Memory B cell (primary cell): ENCODE measurements around the gene TEN1.
"Not testable (repeated sequence)": the region's sequence is repeated elsewhere in the genome, so short reads cannot be mapped to it uniquely, and the experiment has no call there.

Experiments used
- ATAC-seq: fragments of 150-1000 bp; cut with Tn5 transposase; 2 replicates; pipeline ENCODE4 v1.10.0; 2021; ENCODE audit warnings: low read depth, mild to moderate bottlenecking, moderate library complexity
- DNase-seq, 2 donors: peaks; one replicate each; pipeline ENCODE4 v3.0.0; 2022; ENCODE audit warnings: low spot score in 2 of 2
- H3K27ac Mint-ChIP-seq: one replicate; pipeline ENCODE4 v1.8.0; 2022; ENCODE audit warnings: mild to moderate bottlenecking, moderate library complexity, mixed read lengths
- H3K27me3 Mint-ChIP-seq: one replicate; pipeline ENCODE4 v1.8.0; 2022; ENCODE audit warnings: mixed read lengths
- H3K36me3 Mint-ChIP-seq: one replicate; pipeline ENCODE4 v1.8.0; 2022; ENCODE audit warnings: mild to moderate bottlenecking, mixed read lengths
- H3K4me1 Mint-ChIP-seq: one replicate; pipeline ENCODE4 v1.8.0; 2022; ENCODE audit warnings: mixed read lengths
- H3K4me3 Mint-ChIP-seq: one replicate; pipeline ENCODE4 v1.8.0; 2022; ENCODE audit warnings: mild to moderate bottlenecking, moderate library complexity, mixed read lengths
- H3K9me3 Mint-ChIP-seq: one replicate; pipeline ENCODE4 v1.8.0; 2022; ENCODE audit warnings: mixed read lengths

Gene TEN1

GRCh38 chr17:75959839-75960511 is 19.1 kb upstream of the TEN1 start:
- peaks cover 11% of the 10 kb centered on the region for H3K36me3 Mint-ChIP-seq
- no peak overlapping the region for H3K4me3 Mint-ChIP-seq

DNA sequence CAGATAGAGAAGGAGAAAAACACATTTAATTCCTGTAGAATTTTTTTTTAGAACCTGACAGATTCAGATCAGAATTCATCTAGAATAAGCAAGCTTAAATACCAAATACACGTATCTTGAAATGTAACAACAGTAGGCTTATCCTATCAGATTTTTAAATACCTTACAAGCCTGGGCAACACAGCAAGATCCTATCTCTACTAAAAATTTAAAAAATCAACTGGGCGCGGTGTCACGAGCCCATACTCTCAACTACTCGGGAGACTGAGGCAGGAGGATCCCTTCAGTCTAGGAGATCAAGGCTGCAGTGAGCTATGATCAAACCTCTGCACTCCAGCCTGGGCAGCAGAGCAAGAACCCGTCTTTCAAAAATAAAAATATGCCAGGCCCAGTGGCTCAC is 13.6 kb upstream of the TEN1 start:
- no peaks in the 10 kb centered on the region for H3K27me3 Mint-ChIP-seq
- ATAC-seq, result no peak
- H3K4me1 Mint-ChIP-seq, result peaks cover 7% of the 10 kb centered on the region
- H3K36me3 Mint-ChIP-seq, result peaks cover 8% of the 10 kb centered on the region
- DNase-seq, result no peak
- H3K9me3 Mint-ChIP-seq, result no peaks in the 10 kb centered on the region
- H3K4me3 Mint-ChIP-seq, result no peak overlapping the region
- no peak overlapping the region for H3K27ac Mint-ChIP-seq

More at GRCh38 chr17:75959839-75960511, 19.1 kb upstream of the TEN1 start:
- DNase-seq, result no peak
- Mint-ChIP-seq H3K9me3 (no peaks in the 10 kb centered on the region), H3K27me3 (no peaks in the 10 kb centered on the region), H3K27ac (no peak overlapping the region), H3K4me1 (peaks cover 5% of the 10 kb centered on the region)
- ATAC-seq, result no peak

- H3K9me3 Mint-ChIP-seq, DNase-seq, H3K27me3 Mint-ChIP-seq, H3K27ac Mint-ChIP-seq, H3K4me1 Mint-ChIP-seq, ATAC-seq, H3K4me3 Mint-ChIP-seq, H3K36me3 Mint-ChIP-seq: not testable (repeated sequence)
These were observed 10.0 kb upstream of the TEN1 start for GRCh38 chr17:75969044-75969443.

DNA sequence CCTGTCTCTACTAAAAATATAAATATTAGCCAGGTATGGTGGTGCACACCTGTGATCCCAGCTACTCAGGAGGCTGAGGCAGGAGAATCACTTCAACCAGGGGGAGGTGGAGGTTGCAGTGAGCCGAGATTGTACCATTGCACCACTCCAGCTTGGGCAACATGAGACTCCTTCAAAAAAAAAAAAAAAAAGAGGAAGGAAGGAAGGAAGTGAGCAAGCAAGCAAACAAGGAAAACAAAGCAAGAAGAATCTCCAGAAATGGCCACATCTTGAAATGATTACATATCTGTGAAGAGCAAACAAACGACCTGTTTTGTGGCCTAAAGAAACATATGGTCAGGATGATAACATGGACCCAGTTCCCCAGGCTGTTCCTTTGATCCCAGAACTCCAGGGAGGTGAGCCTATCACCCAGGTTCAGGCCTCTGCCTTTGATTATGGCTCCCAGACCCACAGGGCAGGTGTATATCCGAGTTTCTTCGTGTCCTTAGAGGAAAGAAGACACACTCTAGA is 9.0 kb upstream of the TEN1 start:
- DNase-seq (no peak), ATAC-seq (no peak)
- Mint-ChIP-seq H3K4me3 (no peak overlapping the region), H3K4me1 (peaks cover 9% of the 10 kb centered on the region), H3K27me3 (no peaks in the 10 kb centered on the region), H3K27ac (no peak overlapping the region), H3K9me3 (no peaks in the 10 kb centered on the region), H3K36me3 (peaks cover 9% of the 10 kb centered on the region)

- ATAC-seq (no peak), DNase-seq (no peak)
- Mint-ChIP-seq H3K36me3 (peaks cover 9% of the 10 kb centered on the region), H3K4me3 (no peak overlapping the region), H3K4me1 (peaks cover 11% of the 10 kb centered on the region), H3K27me3 (no peaks in the 10 kb centered on the region), H3K27ac (no peak overlapping the region), H3K9me3 (no peaks in the 10 kb centered on the region)
These were observed 8.4 kb upstream of the TEN1 start for GRCh38 chr17:75970626-75971025.

DNA sequence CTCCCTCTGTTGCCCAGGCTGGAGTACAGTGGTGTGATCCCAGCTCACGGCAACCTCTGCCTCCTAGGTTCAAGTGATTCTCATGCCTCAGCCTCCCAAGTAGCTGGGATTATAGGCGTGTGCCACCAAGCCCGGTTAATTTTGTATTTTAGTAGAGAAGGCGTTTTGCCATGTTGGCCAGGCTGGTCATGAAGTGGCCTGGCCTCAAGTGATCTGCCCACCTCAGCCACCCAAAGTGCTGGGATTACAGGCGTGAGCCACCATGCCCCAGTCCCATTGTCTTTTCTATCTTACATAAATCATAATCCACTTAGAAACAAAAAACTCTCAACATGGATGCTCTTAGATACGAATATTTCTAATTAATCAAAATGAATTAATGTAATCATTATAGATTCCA is 3.9 kb upstream of the TEN1 start:
- not testable (repeated sequence) for H3K27ac Mint-ChIP-seq

DNA sequence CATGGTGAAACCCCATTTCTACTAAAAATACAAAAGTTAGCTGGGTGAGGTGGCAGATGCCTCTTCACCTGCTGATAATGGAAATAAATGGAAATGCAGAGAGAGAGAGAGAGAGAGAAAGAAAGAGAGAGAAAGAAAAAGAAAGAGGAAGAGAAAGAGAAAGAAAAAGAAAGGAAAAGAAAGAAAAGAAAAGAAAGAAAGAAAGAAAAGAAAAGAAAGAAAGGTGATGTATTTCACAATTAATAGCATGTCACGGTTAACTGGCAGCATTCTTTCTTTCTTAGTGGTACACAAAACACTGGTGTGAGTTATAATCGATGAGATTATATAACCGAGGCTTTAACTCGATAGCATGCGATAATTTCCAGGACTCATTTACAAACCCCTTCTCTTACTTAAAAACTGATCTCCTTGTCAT is 3.3 kb upstream of the TEN1 start:
- Mint-ChIP-seq H3K4me1 (peaks cover 13% of the 10 kb centered on the region), H3K4me3 (peak overlapping the region; percentile 22), H3K36me3 (peaks cover 3% of the 10 kb centered on the region), H3K27ac (no peak overlapping the region), H3K27me3 (no peaks in the 10 kb centered on the region), H3K9me3 (no peaks in the 10 kb centered on the region)
- DNase-seq, result no peak
- no peak for ATAC-seq

More for the DNA sequence above, 3.9 kb upstream of the TEN1 start:
- peaks cover 12% of the 10 kb centered on the region for H3K4me1 Mint-ChIP-seq
- not testable (repeated sequence) for H3K9me3 Mint-ChIP-seq, ATAC-seq, H3K27me3 Mint-ChIP-seq, H3K36me3 Mint-ChIP-seq, DNase-seq, H3K4me3 Mint-ChIP-seq

- Mint-ChIP-seq H3K4me3 (no peak overlapping the region), H3K27me3 (no peaks in the 10 kb centered on the region), H3K4me1 (peaks cover 14% of the 10 kb centered on the region), H3K27ac (no peak overlapping the region), H3K9me3 (no peaks in the 10 kb centered on the region), H3K36me3 (peaks cover 3% of the 10 kb centered on the region)
- no peak for ATAC-seq
- no peak for DNase-seq
These were observed 2.7 kb upstream of the TEN1 start for GRCh38 chr17:75976175-75976848.

DNA sequence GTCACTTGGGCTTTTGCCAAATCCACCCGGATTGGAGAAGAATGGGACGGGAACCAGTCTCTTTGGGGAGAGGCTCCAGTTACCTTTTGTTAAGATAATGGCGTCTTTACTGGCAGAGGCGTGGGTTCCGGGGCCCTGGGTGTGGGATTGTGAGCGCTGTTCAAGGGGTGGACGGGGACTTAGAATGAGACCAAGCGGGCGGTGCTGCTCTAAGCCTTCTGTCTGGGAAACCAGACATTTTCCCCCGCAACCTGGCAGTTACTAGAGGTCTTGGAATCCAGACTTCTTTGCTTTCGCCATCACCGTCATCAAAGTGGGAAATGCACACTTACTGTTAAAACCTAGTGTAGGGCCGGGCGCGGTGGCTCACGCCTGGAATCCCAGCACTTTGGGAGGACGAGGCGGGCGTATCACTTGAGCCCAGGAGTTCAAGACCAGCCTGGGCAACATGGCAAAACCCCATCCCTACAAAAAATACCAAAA is 706 bp downstream of the TEN1 start:
- H3K27me3 Mint-ChIP-seq, result no peaks in the 10 kb centered on the region
- ATAC-seq (peak; percentile 30), DNase-seq (no peak)
- peaks cover 12% of the 10 kb centered on the region for H3K4me1 Mint-ChIP-seq
- peak overlapping the region; percentile 94 for H3K4me3 Mint-ChIP-seq
- H3K27ac Mint-ChIP-seq, result peak overlapping the region; percentile 99
- no peaks in the 10 kb centered on the region for H3K9me3 Mint-ChIP-seq
- H3K36me3 Mint-ChIP-seq, result peaks cover 1% of the 10 kb centered on the region

GRCh38 chr17:75980188-75981018 is 1.4 kb downstream of the TEN1 start:
- DNase-seq (no peak), ATAC-seq (no peak)
- peaks cover 12% of the 10 kb centered on the region for H3K4me1 Mint-ChIP-seq
- H3K4me3 Mint-ChIP-seq, result peak overlapping the region; percentile 94
- no peaks in the 10 kb centered on the region for H3K27me3 Mint-ChIP-seq
- H3K9me3 Mint-ChIP-seq, result no peaks in the 10 kb centered on the region
- peak overlapping the region; percentile 99 for H3K27ac Mint-ChIP-seq
- peaks cover 2% of the 10 kb centered on the region for H3K36me3 Mint-ChIP-seq

- Mint-ChIP-seq H3K4me1 (peaks cover 7% of the 10 kb centered on the region), H3K27me3 (no peaks in the 10 kb centered on the region), H3K27ac (peak overlapping the region; percentile 99), H3K4me3 (peak overlapping the region; percentile 94), H3K9me3 (no peaks in the 10 kb centered on the region), H3K36me3 (peaks cover 2% of the 10 kb centered on the region)
- DNase-seq (no peak), ATAC-seq (no peak)
These were observed 2.1 kb downstream of the TEN1 start for GRCh38 chr17:75981019-75981615.

- Mint-ChIP-seq H3K4me3 (no peak overlapping the region), H3K36me3 (peaks cover 2% of the 10 kb centered on the region), H3K9me3 (no peaks in the 10 kb centered on the region), H3K27me3 (no peaks in the 10 kb centered on the region), H3K27ac (no peak overlapping the region), H3K4me1 (peaks cover 5% of the 10 kb centered on the region)
- DNase-seq, result no peak
- no peak for ATAC-seq
These were observed 4.6 kb downstream of the TEN1 start for GRCh38 chr17:75983501-75984181.

- H3K4me3 Mint-ChIP-seq, result no peak overlapping the region
- no peaks in the 10 kb centered on the region for H3K9me3 Mint-ChIP-seq
- DNase-seq (no peak), ATAC-seq (no peak)
- no peaks in the 10 kb centered on the region for H3K27me3 Mint-ChIP-seq
- no peak overlapping the region for H3K27ac Mint-ChIP-seq
- no peaks in the 10 kb centered on the region for H3K4me1 Mint-ChIP-seq
- peaks cover 3% of the 10 kb centered on the region for H3K36me3 Mint-ChIP-seq
These were observed 6.9 kb downstream of the TEN1 start for GRCh38 chr17:75985986-75986385.
